Measurements from ENCODE around the gene ARHGAP36. TPM values are rescaled to one million over a fixed set of nuclear protein-coding genes. Genes with fewer than 3 reads are reported as not detected.

The ARHGAP36 gene
- total RNA-seq, 2 experiments from 2014 or later: not detected

DNA sequence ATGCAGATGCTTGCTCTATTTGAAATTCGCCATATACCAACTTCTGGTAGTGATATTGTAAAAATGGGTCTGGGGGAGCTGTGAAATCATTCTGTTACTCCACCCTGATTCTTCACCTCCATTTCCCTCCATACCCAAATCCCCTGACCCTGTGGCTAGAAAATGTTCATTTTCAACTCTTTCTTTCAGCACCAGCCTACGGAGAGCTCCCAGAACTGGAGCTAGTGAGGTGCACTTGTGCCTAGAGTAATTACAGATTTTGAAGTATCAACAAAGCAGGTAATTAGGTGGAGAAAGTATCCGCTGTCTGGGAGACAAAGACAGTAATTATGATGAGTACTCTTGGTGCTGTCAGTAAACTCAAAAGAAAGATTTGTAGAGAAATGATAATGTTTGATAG, 8.1 kb downstream of the ARHGAP36 start:
- Histone ChIP-seq H2AFZ (ENCODE audit: low read length) (no peak overlapping the region), H3K36me3 (ENCODE audit: insufficient read depth, low read length) (no peaks in the 10 kb centered on the region), H3K4me2 (ENCODE audit: low read length) (no peak overlapping the region), H3K4me1 (ENCODE audit: insufficient read depth, low read length, poor library complexity, severe bottlenecking) (no peaks in the 10 kb centered on the region), H4K20me1 (ENCODE audit: insufficient read depth, low read length) (no peaks in the 10 kb centered on the region), H3K4me3 (ENCODE audit: low read depth, low read length, poor library complexity, severe bottlenecking) (no peak overlapping the region), H3K27ac (ENCODE audit: low read depth, low read length, poor library complexity, severe bottlenecking) (no peak overlapping the region), H3K9me2 (ENCODE audit: insufficient read depth, low read length) (no peaks in the 10 kb centered on the region), H3K79me2 (ENCODE audit: insufficient read depth, low read depth, low read length) (no peaks in the 10 kb centered on the region), H3K9me3 (ENCODE audit: low read length) (no peaks in the 10 kb centered on the region)
- DNase-seq (ENCODE audit: low spot score): no peak
- BruUV-seq (replicated peaks): no TSS peak
- intact Hi-C loops (cut with micrococcal nuclease; ENCODE audit: unreplicated experiment): no loop called here
- POLR2A ChIA-PET: no interaction called here
- TF ChIP-seq, protein P1, sequence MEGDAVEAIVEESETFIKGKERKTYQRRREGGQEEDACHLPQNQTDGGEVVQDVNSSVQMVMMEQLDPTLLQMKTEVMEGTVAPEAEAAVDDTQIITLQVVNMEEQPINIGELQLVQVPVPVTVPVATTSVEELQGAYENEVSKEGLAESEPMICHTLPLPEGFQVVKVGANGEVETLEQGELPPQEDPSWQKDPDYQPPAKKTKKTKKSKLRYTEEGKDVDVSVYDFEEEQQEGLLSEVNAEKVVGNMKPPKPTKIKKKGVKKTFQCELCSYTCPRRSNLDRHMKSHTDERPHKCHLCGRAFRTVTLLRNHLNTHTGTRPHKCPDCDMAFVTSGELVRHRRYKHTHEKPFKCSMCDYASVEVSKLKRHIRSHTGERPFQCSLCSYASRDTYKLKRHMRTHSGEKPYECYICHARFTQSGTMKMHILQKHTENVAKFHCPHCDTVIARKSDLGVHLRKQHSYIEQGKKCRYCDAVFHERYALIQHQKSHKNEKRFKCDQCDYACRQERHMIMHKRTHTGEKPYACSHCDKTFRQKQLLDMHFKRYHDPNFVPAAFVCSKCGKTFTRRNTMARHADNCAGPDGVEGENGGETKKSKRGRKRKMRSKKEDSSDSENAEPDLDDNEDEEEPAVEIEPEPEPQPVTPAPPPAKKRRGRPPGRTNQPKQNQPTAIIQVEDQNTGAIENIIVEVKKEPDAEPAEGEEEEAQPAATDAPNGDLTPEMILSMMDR (conservative IDR thresholded peaks at IDR 0.05; ENCODE audit: low read length): no peak
- TF ChIP-seq EZH2phosphoT487 (IDR thresholded peaks at IDR 0.05; ENCODE audit: borderline replicate concordance, low read depth, low read length): no peak
- CTCF ChIA-PET (ENCODE audit: unreplicated experiment): no interaction called here

DNA sequence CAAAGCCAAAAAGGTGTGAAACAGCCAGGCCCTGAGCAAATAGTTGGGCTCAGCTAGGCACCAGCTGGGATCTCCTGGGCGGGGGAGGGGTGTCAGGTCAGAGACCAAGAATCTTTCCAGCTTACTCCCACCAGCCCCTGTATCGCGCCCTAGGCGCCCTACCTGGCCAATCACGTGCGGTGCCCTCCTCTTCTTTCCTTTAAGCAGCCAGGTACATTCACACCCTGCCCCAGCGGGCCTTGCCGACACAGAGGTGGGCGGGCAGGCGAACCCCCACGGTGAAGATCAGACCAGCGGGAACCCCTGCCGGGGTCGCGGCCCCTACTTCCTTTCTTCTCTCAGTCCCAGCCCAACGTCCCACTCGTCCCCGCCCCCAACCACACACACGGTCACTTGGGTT, 9.1 kb downstream of the ARHGAP36 start:
- no peak overlapping the region for H3K4me2 ChIP-seq (ENCODE audit: low read length)
- H3K9me2 ChIP-seq (ENCODE audit: insufficient read depth, low read length): no peaks in the 10 kb centered on the region
- no peak for DNase-seq (ENCODE audit: low spot score)
- no peaks in the 10 kb centered on the region for H3K4me1 ChIP-seq (ENCODE audit: insufficient read depth, low read length, poor library complexity, severe bottlenecking)
- no peaks in the 10 kb centered on the region for H4K20me1 ChIP-seq (ENCODE audit: insufficient read depth, low read length)
- H3K36me3 ChIP-seq (ENCODE audit: insufficient read depth, low read length): no peaks in the 10 kb centered on the region
- no TSS peak for BruUV-seq (replicated peaks)
- H3K79me2 ChIP-seq (ENCODE audit: insufficient read depth, low read depth, low read length): no peaks in the 10 kb centered on the region
- no peak overlapping the region for H3K4me3 ChIP-seq (ENCODE audit: low read depth, low read length, poor library complexity, severe bottlenecking)
- POLR2A ChIA-PET: no interaction called here
- CTCF ChIA-PET (ENCODE audit: unreplicated experiment): interaction anchor here (0.6 kb wide), 1 partner anchor 674 kb away, joined by 6 read pairs; no protein-coding TSS in a partner anchor
- no peaks in the 10 kb centered on the region for H3K9me3 ChIP-seq (ENCODE audit: low read length)
- no peak overlapping the region for H3K27ac ChIP-seq (ENCODE audit: low read depth, low read length, poor library complexity, severe bottlenecking)
- TF ChIP-seq EZH2phosphoT487 (IDR thresholded peaks at IDR 0.05; ENCODE audit: borderline replicate concordance, low read depth, low read length): no peak
- TF ChIP-seq, protein P1 (conservative IDR thresholded peaks at IDR 0.05; ENCODE audit: low read length): no peak
- H2AFZ ChIP-seq (ENCODE audit: low read length): no peak overlapping the region
- intact Hi-C loops (cut with micrococcal nuclease; ENCODE audit: unreplicated experiment): no loop called here

DNA sequence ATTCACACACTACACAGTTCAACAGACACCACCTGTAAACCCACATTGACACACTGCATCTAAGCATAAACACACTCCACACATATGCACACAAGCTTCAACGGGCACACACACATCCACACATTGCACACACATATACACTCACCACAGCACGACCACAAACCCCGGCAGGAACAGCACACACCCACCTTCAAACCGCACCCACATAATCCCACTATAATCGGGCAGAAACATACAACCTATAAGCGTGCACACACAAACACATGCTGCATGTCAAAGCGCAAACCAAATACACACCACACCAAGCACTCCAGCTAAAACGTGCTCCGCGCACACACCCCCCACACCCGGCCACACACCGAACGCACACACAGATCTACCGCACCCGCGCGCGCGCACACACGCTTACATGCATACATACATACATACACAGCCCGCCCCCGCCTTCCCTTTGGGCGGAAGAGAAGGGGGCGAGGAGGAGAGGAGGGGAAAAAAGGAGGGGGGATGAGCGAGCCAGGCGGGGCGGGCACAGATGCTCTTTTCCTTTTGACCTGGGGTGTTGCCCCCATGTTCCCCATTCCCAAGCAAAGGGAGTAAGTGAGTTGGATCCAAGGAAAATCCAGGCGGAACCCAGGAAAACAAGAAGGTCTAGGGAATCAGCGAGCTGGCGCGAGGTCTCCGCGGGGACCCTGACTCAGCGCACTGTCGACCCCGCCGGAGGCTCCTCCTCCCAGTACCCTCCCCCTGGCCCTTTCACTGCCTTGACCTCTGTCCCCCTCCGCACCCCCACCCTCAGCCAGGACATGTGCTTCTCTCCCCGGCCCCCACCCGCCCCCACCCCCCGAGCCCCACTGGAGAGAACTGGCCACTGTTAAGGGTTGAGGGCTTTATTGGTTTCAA, 9.9 kb downstream of the ARHGAP36 start:
- H3K27ac ChIP-seq (ENCODE audit: low read depth, low read length, poor library complexity, severe bottlenecking): no peak overlapping the region
- no peaks in the 10 kb centered on the region for H3K4me1 ChIP-seq (ENCODE audit: insufficient read depth, low read length, poor library complexity, severe bottlenecking)
- POLR2A ChIA-PET: interaction anchor here (0.6 kb wide), 1 partner anchor 584 kb away, joined by 3 read pairs; no protein-coding TSS in a partner anchor
- H2AFZ ChIP-seq (ENCODE audit: low read length): no peak overlapping the region
- TF ChIP-seq, protein P1 (conservative IDR thresholded peaks at IDR 0.05; ENCODE audit: low read length): no peak
- TF ChIP-seq EZH2phosphoT487 (IDR thresholded peaks at IDR 0.05; ENCODE audit: borderline replicate concordance, low read depth, low read length): no peak
- H3K4me3 ChIP-seq (ENCODE audit: low read depth, low read length, poor library complexity, severe bottlenecking): no peak overlapping the region
- BruUV-seq (replicated peaks): no TSS peak
- CTCF ChIA-PET (ENCODE audit: unreplicated experiment): no interaction called here
- H4K20me1 ChIP-seq (ENCODE audit: insufficient read depth, low read length): no peaks in the 10 kb centered on the region
- H3K36me3 ChIP-seq (ENCODE audit: insufficient read depth, low read length): no peaks in the 10 kb centered on the region
- no peaks in the 10 kb centered on the region for H3K79me2 ChIP-seq (ENCODE audit: insufficient read depth, low read depth, low read length)
- H3K9me2 ChIP-seq (ENCODE audit: insufficient read depth, low read length): no peaks in the 10 kb centered on the region
- H3K4me2 ChIP-seq (ENCODE audit: low read length): no peak overlapping the region
- no peak for DNase-seq (ENCODE audit: low spot score)
- intact Hi-C loops (cut with micrococcal nuclease; ENCODE audit: unreplicated experiment): no loop called here
- H3K9me3 ChIP-seq (ENCODE audit: low read length): no peaks in the 10 kb centered on the region

All from OCI-LY7 (cell line).